HepG2 (cell line): ENCODE measurements around the gene GRM4. TPM values are rescaled to one million over a fixed set of nuclear protein-coding genes. Genes with fewer than 3 reads are reported as not detected.

Source experiments
- EED ChIP-seq: sonication (generic); formaldehyde crosslinking; IDR thresholded peaks from 2 replicates; pipeline ENCODE4 v1.5.0; 2020; ENCODE audit warnings: mild to moderate bottlenecking, missing genetic modification reagents
- GABPB1 ChIP-seq: IDR thresholded peaks from 2 replicates; pipeline ENCODE4 v1.6.1; 2016; ENCODE audit warnings: mild to moderate bottlenecking, missing genetic modification reagents, moderate library complexity, missing compliant biosample characterization
- HNRNPK ChIP-seq: fragments of 200-400 bp; formaldehyde crosslinking; IDR thresholded peaks from 2 replicates; pipeline ENCODE4 v1.6.1; 2018; ENCODE audit warnings: low read length, low read depth, moderate library complexity, mild to moderate bottlenecking; ENCODE audit not compliant: poor library complexity, severe bottlenecking
- IKZF5 ChIP-seq: IDR thresholded peaks from 2 replicates; pipeline ENCODE4 v1.6.1; 2018; ENCODE audit warnings: missing genetic modification reagents, mild to moderate bottlenecking, missing compliant biosample characterization
- RBFOX2 ChIP-seq: fragments of 200-400 bp; formaldehyde crosslinking; IDR thresholded peaks from 2 replicates; pipeline ENCODE4 v1.6.1; 2017; ENCODE audit warnings: low read depth, mild to moderate bottlenecking, low read length
- SCMH1 ChIP-seq: sonication (generic); formaldehyde crosslinking; IDR thresholded peaks from 2 replicates; pipeline ENCODE4 v1.9.0; 2021; ENCODE audit warnings: missing genetic modification reagents, mild to moderate bottlenecking, borderline replicate concordance
- U2AF2 ChIP-seq: fragments of 200-400 bp; formaldehyde crosslinking; IDR thresholded peaks from 2 replicates; pipeline ENCODE4 v1.6.1; 2017; ENCODE audit warnings: low read depth, mild to moderate bottlenecking, low read length
- UBTF ChIP-seq: sonication (generic); formaldehyde crosslinking; IDR thresholded peaks from 2 replicates; pipeline ENCODE4 v1.4.0; 2020; ENCODE audit warnings: mild to moderate bottlenecking, missing genetic modification reagents
- ZBTB8A ChIP-seq: sonication (generic); formaldehyde crosslinking; IDR thresholded peaks from 2 replicates; pipeline ENCODE4 v1.4.0; 2020; ENCODE audit warnings: mild to moderate bottlenecking, low read depth, missing genetic modification reagents, borderline replicate concordance
- ZNF30 ChIP-seq: sonication (generic); formaldehyde crosslinking; IDR thresholded peaks from 2 replicates; pipeline ENCODE4 v1.5.0; 2020; ENCODE audit warnings: mild to moderate bottlenecking, missing genetic modification reagents
- ZNF331 ChIP-seq: sonication (generic); formaldehyde crosslinking; IDR thresholded peaks from 2 replicates; pipeline ENCODE4 v1.4.0; 2020; ENCODE audit warnings: missing genetic modification reagents
- ZNF776 ChIP-seq: sonication (generic); formaldehyde crosslinking; IDR thresholded peaks from 2 replicates; pipeline ENCODE4 v1.4.0; 2020; ENCODE audit warnings: mild to moderate bottlenecking, missing genetic modification reagents
- ZNF788 ChIP-seq: sonication (generic); formaldehyde crosslinking; IDR thresholded peaks from 2 replicates; pipeline ENCODE4 v1.5.0; 2020; ENCODE audit warnings: mild to moderate bottlenecking, missing genetic modification reagents, borderline replicate concordance
- ZNF800 ChIP-seq: sonication (generic); formaldehyde crosslinking; IDR thresholded peaks from 2 replicates; pipeline ENCODE4 v1.4.0; 2020; ENCODE audit warnings: missing genetic modification reagents
- ZSCAN20 ChIP-seq: sonication (generic); formaldehyde crosslinking; IDR thresholded peaks from 2 replicates; pipeline ENCODE4 v1.4.0; 2020; ENCODE audit warnings: missing genetic modification reagents, mild to moderate bottlenecking, borderline replicate concordance
- polyA plus RNA-seq, 8 experiments: library from polyadenylated mRNA; depleted of rRNA in 3 of 8; stranded (reverse) in 7 of 8; unstranded in 1 of 8; fragments of >200 nt; fragmentation: Illumina TruSeq in 4 of 8; extraction: Trizol in 4 of 8; gene quantifications; 2 replicates each; pipeline versions ENCODE4 v1.2.1 to v1.2.3, GENCODE V29; 2011 to 2016; ENCODE audit warnings: low read depth in 4 of 8, missing spikeins in 1 of 8, mixed read lengths in 1 of 8; ENCODE audit not compliant: insufficient read depth in 1 of 8
- total RNA-seq, 5 experiments: library from RNA; depleted of rRNA; stranded (reverse); fragments of >200 nt; fragmentation: Illumina TruSeq; extraction: Trizol; gene quantifications; 2 replicates each; pipeline ENCODE4 v1.2.3, GENCODE V29; 2016; ENCODE audit warnings: low read depth in 1 of 5
- TF ChIP-seq, protein P1 (sequence below): sonication (generic); formaldehyde crosslinking; IDR thresholded peaks from 2 replicates; pipeline ENCODE4 v1.5.1; 2020; ENCODE audit warnings: missing genetic modification reagents, mild to moderate bottlenecking, borderline replicate concordance
- TF ChIP-seq, protein P2 (sequence below): sonication (generic); formaldehyde crosslinking; IDR thresholded peaks from 2 replicates; pipeline ENCODE4 v1.5.0; 2020; ENCODE audit warnings: mild to moderate bottlenecking, missing genetic modification reagents, borderline replicate concordance
- TF ChIP-seq, protein P3 (sequence below): sonication (generic); formaldehyde crosslinking; IDR thresholded peaks from 2 replicates; pipeline ENCODE4 v1.8.0; 2022; ENCODE audit warnings: mild to moderate bottlenecking, missing genetic modification reagents, moderate library complexity

Gene GRM4
- total and polyA plus RNA-seq, 2 of the 13 experiments (the other 11 are each of a cell fraction or from before 2014, with no cell fraction given), result not detected

- TF ChIP-seq ZSCAN20 (CRISPR knock-in tag), result no peak
- no peak for TF ChIP-seq U2AF2
- TF ChIP-seq GABPB1 (CRISPR knock-in tag), result peak; percentile 24; the same call in 1 of the 2 replicates
- no peak for TF ChIP-seq ZBTB8A (CRISPR knock-in tag)
- TF ChIP-seq ZNF331, result no peak
- TF ChIP-seq, protein P1, sequence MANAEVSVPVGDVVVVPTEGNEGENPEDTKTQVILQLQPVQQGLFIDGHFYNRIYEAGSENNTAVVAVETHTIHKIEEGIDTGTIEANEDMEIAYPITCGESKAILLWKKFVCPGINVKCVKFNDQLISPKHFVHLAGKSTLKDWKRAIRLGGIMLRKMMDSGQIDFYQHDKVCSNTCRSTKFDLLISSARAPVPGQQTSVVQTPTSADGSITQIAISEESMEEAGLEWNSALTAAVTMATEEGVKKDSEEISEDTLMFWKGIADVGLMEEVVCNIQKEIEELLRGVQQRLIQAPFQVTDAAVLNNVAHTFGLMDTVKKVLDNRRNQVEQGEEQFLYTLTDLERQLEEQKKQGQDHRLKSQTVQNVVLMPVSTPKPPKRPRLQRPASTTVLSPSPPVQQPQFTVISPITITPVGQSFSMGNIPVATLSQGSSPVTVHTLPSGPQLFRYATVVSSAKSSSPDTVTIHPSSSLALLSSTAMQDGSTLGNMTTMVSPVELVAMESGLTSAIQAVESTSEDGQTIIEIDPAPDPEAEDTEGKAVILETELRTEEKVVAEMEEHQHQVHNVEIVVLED, result no peak
- no peak for TF ChIP-seq RBFOX2
- TF ChIP-seq ZNF800 (CRISPR knock-in tag), result peak; percentile 97
- no peak for TF ChIP-seq ZNF30 (CRISPR knock-in tag)
- TF ChIP-seq ZNF788 (CRISPR knock-in tag), result no peak
- TF ChIP-seq, protein P2, sequence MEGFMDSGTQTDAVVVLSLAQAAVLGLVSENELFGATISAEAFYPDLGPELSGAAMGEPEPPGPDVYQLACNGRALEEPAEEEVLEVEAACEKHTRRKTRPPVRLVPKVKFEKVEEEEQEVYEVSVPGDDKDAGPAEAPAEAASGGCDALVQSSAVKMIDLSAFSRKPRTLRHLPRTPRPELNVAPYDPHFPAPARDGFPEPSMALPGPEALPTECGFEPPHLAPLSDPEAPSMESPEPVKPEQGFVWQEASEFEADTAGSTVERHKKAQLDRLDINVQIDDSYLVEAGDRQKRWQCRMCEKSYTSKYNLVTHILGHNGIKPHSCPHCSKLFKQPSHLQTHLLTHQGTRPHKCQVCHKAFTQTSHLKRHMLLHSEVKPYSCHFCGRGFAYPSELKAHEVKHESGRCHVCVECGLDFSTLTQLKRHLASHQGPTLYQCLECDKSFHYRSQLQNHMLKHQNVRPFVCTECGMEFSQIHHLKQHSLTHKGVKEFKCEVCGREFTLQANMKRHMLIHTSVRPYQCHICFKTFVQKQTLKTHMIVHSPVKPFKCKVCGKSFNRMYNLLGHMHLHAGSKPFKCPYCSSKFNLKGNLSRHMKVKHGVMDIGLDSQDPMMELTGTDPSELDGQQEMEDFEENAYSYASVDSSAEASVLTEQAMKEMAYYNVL (CRISPR knock-in tag), result no peak
- TF ChIP-seq, protein P3, sequence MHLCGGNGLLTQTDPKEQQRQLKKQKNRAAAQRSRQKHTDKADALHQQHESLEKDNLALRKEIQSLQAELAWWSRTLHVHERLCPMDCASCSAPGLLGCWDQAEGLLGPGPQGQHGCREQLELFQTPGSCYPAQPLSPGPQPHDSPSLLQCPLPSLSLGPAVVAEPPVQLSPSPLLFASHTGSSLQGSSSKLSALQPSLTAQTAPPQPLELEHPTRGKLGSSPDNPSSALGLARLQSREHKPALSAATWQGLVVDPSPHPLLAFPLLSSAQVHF (CRISPR knock-in tag), result no peak
- no peak for TF ChIP-seq IKZF5 (CRISPR knock-in tag)
- peak; percentile 65; the same call in 1 of the 2 replicates for TF ChIP-seq UBTF (CRISPR knock-in tag)
- no peak for TF ChIP-seq ZNF776 (CRISPR knock-in tag)
- TF ChIP-seq HNRNPK, result peak; percentile 6
- TF ChIP-seq EED (CRISPR knock-in tag), result no peak
- no peak for TF ChIP-seq SCMH1 (CRISPR knock-in tag)
Observed at GRCh38 chr6:34145161-34146020, 496 bp downstream of the GRM4 start (continued).
